PC-9 (cell line): ENCODE results near the gene CACNA1G. TPM values are rescaled to one million over a fixed set of nuclear protein-coding genes. Genes with fewer than 3 reads are reported as not detected.

Experiments used
- BruUV-seq: library from RNA; stranded (reverse); fragments of 400-500 nt; replicated peaks from 2 replicates; lab custom pipeline; 2021; lab: Mats Ljungman, UMichigan
- CTCF ChIA-PET: fragments of 300-600 bp; sonication (Branson Sonifier 250); formaldehyde crosslinking; loops from one replicate; lab custom pipeline; 2022; ENCODE audit warnings: antibody characterized with exemption; lab: Charles Lee
- POLR2A ChIA-PET: fragments of 300-600 bp; sonication (Branson Sonifier 250); formaldehyde crosslinking; loops from one replicate; lab custom pipeline; 2022; ENCODE audit warnings: antibody characterized with exemption; ENCODE audit not compliant: unreplicated experiment; lab: Charles Lee
- DNase-seq, 2 experiments: peaks; one replicate each; pipeline versions ENCODE4 v3.0.0 to v3.0.0-alpha.2; 2015 to 2022; ENCODE audit warnings: mixed read lengths in 1 of 2
- H2AFZ ChIP-seq: fragments of 200-600 bp; sonication (generic); 2 replicates; pipeline ENCODE4 v1.8.1; 2017; ENCODE audit warnings: antibody characterized with exemption
- H3F3A ChIP-seq: fragments of 200-600 bp; sonication (generic); 2 replicates; pipeline ENCODE4 v1.8.1; 2017; ENCODE audit warnings: antibody characterized with exemption, mild to moderate bottlenecking, low read depth; ENCODE audit not compliant: insufficient read depth
- H3K27ac ChIP-seq: fragments of 200-600 bp; sonication (generic); 2 replicates; pipeline ENCODE4 v1.6.1; 2016; ENCODE audit warnings: mixed run types
- H3K27me3 ChIP-seq: fragments of 200-600 bp; sonication (generic); 2 replicates; pipeline ENCODE4 v1.6.1; 2016; ENCODE audit warnings: low read depth, mixed run types; ENCODE audit not compliant: insufficient read depth
- H3K36me3 ChIP-seq: fragments of 200-600 bp; sonication (generic); 2 replicates; pipeline ENCODE4 v1.6.1; 2016; ENCODE audit warnings: low read depth, mixed run types
- H3K4me1 ChIP-seq: fragments of 200-600 bp; sonication (generic); replicated peaks from 2 replicates; pipeline ENCODE4 v1.6.1; 2016; ENCODE audit warnings: mixed run types; ENCODE audit not compliant: insufficient read depth
- H3K4me2 ChIP-seq: fragments of 200-600 bp; sonication (generic); 2 replicates; pipeline ENCODE4 v1.6.1; 2017; ENCODE audit warnings: mixed run types
- H3K4me3 ChIP-seq: fragments of 200-600 bp; sonication (generic); 2 replicates; pipeline ENCODE4 v1.6.1; 2016; ENCODE audit warnings: mixed run types
- H3K79me2 ChIP-seq: fragments of 200-600 bp; sonication (generic); 2 replicates; pipeline ENCODE4 v1.6.1; 2017; ENCODE audit warnings: low read depth, mixed run types
- H3K9me2 ChIP-seq: fragments of 200-600 bp; sonication (generic); 2 replicates; pipeline ENCODE4 v1.8.1; 2017; ENCODE audit warnings: mild to moderate bottlenecking; ENCODE audit not compliant: insufficient read depth
- H3K9me3 ChIP-seq: fragments of 200-600 bp; sonication (generic); 2 replicates; pipeline ENCODE4 v1.8.1; 2016; ENCODE audit warnings: low read depth; ENCODE audit not compliant: insufficient read depth
- H4K20me1 ChIP-seq: fragments of 200-600 bp; sonication (generic); 2 replicates; pipeline ENCODE4 v1.8.1; 2017; ENCODE audit not compliant: insufficient read depth
- EZH2 ChIP-seq: fragments of 200-600 bp; sonication (generic); IDR thresholded peaks from 2 replicates; pipeline ENCODE4 v1.8.0; 2017; ENCODE audit warnings: antibody characterized with exemption, low read depth
- intact Hi-C: fragments of 100-400 bp; cut with micrococcal nuclease; formaldehyde crosslinking; loops from one replicate; pipeline ENCODE4 v1.10.0; 2022; ENCODE audit not compliant: unreplicated experiment
- total RNA-seq: library from RNA; stranded (reverse); gene quantifications from 2 replicates; pipeline ENCODE4 v1.2.3, GENCODE V29; 2021
- TF ChIP-seq, protein P1 (sequence below): fragments of 200-600 bp; sonication (generic); conservative IDR thresholded peaks from 2 replicates; pipeline ENCODE4 v1.6.1; 2017; ENCODE audit warnings: mixed run types, antibody characterized with exemption, mild to moderate bottlenecking, moderate library complexity

CACNA1G gene
- total RNA-seq, 1 experiment from 2014 or later = 0.46 TPM

DNA sequence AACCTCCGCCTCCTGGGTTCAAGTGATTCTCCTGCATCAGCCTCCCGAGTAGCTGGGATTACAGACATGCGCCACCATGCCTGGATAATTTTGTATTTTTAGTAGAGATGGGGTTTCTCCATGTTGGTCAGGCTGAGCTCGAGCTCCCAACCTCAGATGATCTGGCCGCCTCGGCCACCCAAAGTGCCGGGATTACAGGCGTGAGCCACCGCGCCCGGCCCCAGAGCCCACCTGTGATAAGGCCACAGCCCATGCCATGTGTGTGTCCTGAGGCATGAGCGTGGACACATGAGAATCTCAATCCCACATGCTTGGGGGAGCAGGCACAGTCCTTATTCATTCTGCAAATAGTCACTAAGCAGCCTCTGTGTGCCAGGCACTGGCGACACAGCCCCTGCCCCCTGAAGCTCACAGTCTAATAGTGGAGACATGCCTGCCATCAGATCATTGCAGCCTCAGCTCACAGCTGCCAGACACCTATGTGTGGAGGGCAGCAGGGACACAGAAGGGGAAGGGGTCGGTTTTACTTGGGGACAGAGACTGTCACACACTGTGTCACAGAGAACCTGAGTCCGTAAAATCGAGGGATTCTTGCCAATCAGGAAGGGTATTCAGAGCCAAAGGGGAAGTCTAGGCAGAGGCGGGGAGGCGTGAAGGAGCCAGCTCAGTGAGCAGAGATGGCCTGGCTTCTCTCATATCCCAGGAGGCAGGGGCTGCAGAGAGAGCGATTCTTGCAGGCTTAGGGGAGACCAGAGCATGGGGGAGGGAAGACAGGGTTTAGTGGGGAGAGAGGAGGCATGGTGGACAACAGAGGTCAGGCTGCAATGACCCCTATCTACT, 64.7 kb downstream of the CACNA1G start:
- peaks cover 22% of the 10 kb centered on the region for H3K4me1 ChIP-seq
- intact Hi-C loops = no loop called here
- BruUV-seq = no TSS peak
- TF ChIP-seq EZH2 = no peak
- TF ChIP-seq, protein P1, sequence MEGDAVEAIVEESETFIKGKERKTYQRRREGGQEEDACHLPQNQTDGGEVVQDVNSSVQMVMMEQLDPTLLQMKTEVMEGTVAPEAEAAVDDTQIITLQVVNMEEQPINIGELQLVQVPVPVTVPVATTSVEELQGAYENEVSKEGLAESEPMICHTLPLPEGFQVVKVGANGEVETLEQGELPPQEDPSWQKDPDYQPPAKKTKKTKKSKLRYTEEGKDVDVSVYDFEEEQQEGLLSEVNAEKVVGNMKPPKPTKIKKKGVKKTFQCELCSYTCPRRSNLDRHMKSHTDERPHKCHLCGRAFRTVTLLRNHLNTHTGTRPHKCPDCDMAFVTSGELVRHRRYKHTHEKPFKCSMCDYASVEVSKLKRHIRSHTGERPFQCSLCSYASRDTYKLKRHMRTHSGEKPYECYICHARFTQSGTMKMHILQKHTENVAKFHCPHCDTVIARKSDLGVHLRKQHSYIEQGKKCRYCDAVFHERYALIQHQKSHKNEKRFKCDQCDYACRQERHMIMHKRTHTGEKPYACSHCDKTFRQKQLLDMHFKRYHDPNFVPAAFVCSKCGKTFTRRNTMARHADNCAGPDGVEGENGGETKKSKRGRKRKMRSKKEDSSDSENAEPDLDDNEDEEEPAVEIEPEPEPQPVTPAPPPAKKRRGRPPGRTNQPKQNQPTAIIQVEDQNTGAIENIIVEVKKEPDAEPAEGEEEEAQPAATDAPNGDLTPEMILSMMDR = no peak
- DNase-seq = no peak
- H3K27me3 ChIP-seq = no peaks in the 10 kb centered on the region
- H3K9me3 ChIP-seq = no peaks in the 10 kb centered on the region
- no peaks in the 10 kb centered on the region for H3K9me2 ChIP-seq
- no peak overlapping the region for H2AFZ ChIP-seq
- H3K4me3 ChIP-seq = no peak overlapping the region
- no peaks in the 10 kb centered on the region for H3K36me3 ChIP-seq
- H4K20me1 ChIP-seq = no peaks in the 10 kb centered on the region
- peaks cover 14% of the 10 kb centered on the region; the same call in 1 of the 2 replicates for H3F3A ChIP-seq
- ChIA-PET CTCF (interaction anchor here (0.6 to 2.0 kb wide), 7 partner anchors 11 to 595 kb away, joined by 3 to 9 read pairs (median 4); no protein-coding TSS in a partner anchor), POLR2A (interaction anchor here (0.5 to 0.6 kb wide), 2 partner anchors 21 to 83 kb away, joined by 3 to 9 read pairs; no protein-coding TSS in a partner anchor)
- H3K79me2 ChIP-seq = no peaks in the 10 kb centered on the region
- H3K4me2 ChIP-seq = no peak overlapping the region
- H3K27ac ChIP-seq = no peak overlapping the region

DNA sequence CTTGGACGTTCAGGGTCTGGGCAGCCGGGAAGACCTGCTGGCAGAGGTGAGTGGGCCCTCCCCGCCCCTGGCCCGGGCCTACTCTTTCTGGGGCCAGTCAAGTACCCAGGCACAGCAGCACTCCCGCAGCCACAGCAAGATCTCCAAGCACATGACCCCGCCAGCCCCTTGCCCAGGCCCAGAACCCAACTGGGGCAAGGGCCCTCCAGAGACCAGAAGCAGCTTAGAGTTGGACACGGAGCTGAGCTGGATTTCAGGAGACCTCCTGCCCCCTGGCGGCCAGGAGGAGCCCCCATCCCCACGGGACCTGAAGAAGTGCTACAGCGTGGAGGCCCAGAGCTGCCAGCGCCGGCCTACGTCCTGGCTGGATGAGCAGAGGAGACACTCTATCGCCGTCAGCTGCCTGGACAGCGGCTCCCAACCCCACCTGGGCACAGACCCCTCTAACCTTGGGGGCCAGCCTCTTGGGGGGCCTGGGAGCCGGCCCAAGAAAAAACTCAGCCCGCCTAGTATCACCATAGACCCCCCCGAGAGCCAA, 65.6 kb downstream of the CACNA1G start:
- no peak overlapping the region for H3K4me2 ChIP-seq
- no peaks in the 10 kb centered on the region for H4K20me1 ChIP-seq
- no peaks in the 10 kb centered on the region for H3K27me3 ChIP-seq
- H3K79me2 ChIP-seq = no peaks in the 10 kb centered on the region
- no peaks in the 10 kb centered on the region for H3K36me3 ChIP-seq
- H3F3A ChIP-seq = peaks cover 22% of the 10 kb centered on the region
- intact Hi-C loops = loop anchor here (1.0 to 2.0 kb wide), 2 partner anchors 79 to 144 kb away; partner anchors contain the start of gene SPATA20
- ChIA-PET POLR2A (no interaction called here), CTCF (interaction anchor here (0.6 to 2.0 kb wide), 5 partner anchors 12 to 75 kb away, joined by 3 to 6 read pairs (median 3); no protein-coding TSS in a partner anchor)
- DNase-seq = peak; percentile 50 to 52
- no peak for TF ChIP-seq EZH2
- TF ChIP-seq, protein P1 = peak; percentile 91
- H3K9me3 ChIP-seq = no peaks in the 10 kb centered on the region
- no peak overlapping the region for H3K4me3 ChIP-seq
- BruUV-seq = no TSS peak
- no peaks in the 10 kb centered on the region for H3K9me2 ChIP-seq
- no peak overlapping the region for H2AFZ ChIP-seq
- peaks cover 31% of the 10 kb centered on the region for H3K4me1 ChIP-seq
- no peak overlapping the region for H3K27ac ChIP-seq

DNA sequence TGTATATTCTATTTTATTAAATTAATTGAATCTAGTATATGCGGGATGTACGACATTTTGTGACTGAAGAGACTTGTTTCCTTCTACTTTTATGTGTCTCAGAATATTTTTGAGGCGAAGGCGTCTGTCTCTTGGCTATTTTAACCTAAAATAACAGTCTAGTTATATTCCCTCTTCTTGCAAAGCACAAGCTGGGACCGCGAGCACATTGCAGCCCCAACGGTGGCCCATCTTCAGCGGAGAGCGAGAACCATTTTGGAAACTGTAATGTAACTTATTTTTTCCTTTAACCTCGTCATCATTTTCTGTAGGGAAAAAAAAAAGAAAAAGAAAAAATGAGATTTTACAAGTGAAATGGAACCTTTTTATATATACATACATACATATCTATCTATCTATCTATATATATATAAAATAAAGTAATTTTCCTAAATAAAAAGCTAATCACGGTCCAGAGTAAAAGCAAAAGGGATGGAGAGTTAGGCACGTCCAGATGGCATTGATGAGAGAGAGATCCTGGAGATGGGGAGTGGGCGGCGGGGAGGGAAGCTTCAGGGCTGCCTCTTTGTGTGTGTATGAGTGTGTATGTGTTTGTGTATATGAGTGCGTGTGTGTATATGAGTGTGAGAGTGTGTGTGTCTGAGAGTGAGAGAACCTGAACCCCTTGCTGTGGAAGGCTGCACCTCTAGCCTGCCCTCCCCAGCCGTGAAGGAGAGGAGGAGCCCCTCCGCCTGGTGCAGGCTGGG, 66.7 kb downstream of the CACNA1G start:
- TF ChIP-seq, protein P1 = no peak
- TF ChIP-seq EZH2 = no peak
- H3K79me2 ChIP-seq = no peaks in the 10 kb centered on the region
- H3F3A ChIP-seq = peaks cover 32% of the 10 kb centered on the region
- H3K36me3 ChIP-seq = no peaks in the 10 kb centered on the region
- no peak overlapping the region for H2AFZ ChIP-seq
- H3K9me2 ChIP-seq = no peaks in the 10 kb centered on the region
- H3K4me1 ChIP-seq = peaks cover 42% of the 10 kb centered on the region
- ChIA-PET POLR2A (interaction anchor here (0.6 kb wide), 2 partner anchors 35 to 148 kb away, joined by 3 to 11 read pairs; no protein-coding TSS in a partner anchor), CTCF (interaction anchor here (0.7 to 1.8 kb wide), 6 partner anchors 12 to 134 kb away, joined by 3 to 4 read pairs (median 3); no protein-coding TSS in a partner anchor)
- H4K20me1 ChIP-seq = no peaks in the 10 kb centered on the region
- H3K4me2 ChIP-seq = peak overlapping the region; percentile 51
- no peaks in the 10 kb centered on the region for H3K27me3 ChIP-seq
- no peaks in the 10 kb centered on the region for H3K9me3 ChIP-seq
- DNase-seq = no peak
- H3K4me3 ChIP-seq = no peak overlapping the region
- no TSS peak for BruUV-seq
- intact Hi-C loops = loop anchor here (2.0 kb wide), 1 partner anchor 80 kb away; the partner anchor contains the start of gene SPATA20
- no peak overlapping the region for H3K27ac ChIP-seq
